Measurements from ENCODE around the gene SCTR. TPM values are rescaled to one million over a fixed set of nuclear protein-coding genes. Genes with fewer than 3 reads are reported as not detected.

Gene SCTR
- total and polyA plus RNA-seq, 2 of the 13 experiments (the other 11 are each of a cell fraction or from before 2014, with no cell fraction given), result not detected

- TF ChIP-seq ZNF784 (CRISPR knock-in tag; IDR thresholded peaks at IDR 0.05; ENCODE audit: borderline replicate concordance) (0 out of 2 replicates have a peak, but pooled peaks have one; percentile 59), NR0B2 (CRISPR knock-in tag; IDR thresholded peaks at IDR 0.05) (no peak; the same call in 1 of the 2 replicates), BCL6 (CRISPR knock-in tag; IDR thresholded peaks at IDR 0.05) (peak; percentile 15; the same call in 1 of the 2 replicates), ZNF501 (CRISPR knock-in tag; IDR thresholded peaks at IDR 0.05) (peak; percentile 81; the same call in 1 of the 2 replicates), ZNF446 (CRISPR knock-in tag; IDR thresholded peaks at IDR 0.05) (peak; percentile 47; the same call in 1 of the 2 replicates), ZFX (CRISPR knock-in tag; IDR thresholded peaks at IDR 0.05; ENCODE audit: low read depth) (peak; percentile 89), ZNF263 (CRISPR knock-in tag; IDR thresholded peaks at IDR 0.05) (peak; percentile 4; the same call in 1 of the 2 replicates), CENPX (CRISPR knock-in tag; IDR thresholded peaks at IDR 0.05) (no peak), RFX3 (CRISPR knock-in tag; IDR thresholded peaks at IDR 0.05) (no peak), SAP130 (CRISPR knock-in tag; IDR thresholded peaks at IDR 0.05; ENCODE audit: low read depth) (peak; percentile 85), CEBPB (IDR thresholded peaks at IDR 0.05; ENCODE audit: borderline replicate concordance, low read depth, low read length) (no peak), PHF5A (CRISPR knock-in tag; IDR thresholded peaks at IDR 0.05; ENCODE audit: low read depth, unreplicated experiment) (no peak), TFDP2 (CRISPR knock-in tag; IDR thresholded peaks at IDR 0.05) (peak; percentile 60; the same call in 1 of the 2 replicates), SIX1 (CRISPR knock-in tag; IDR thresholded peaks at IDR 0.05; ENCODE audit: borderline replicate concordance) (peak; percentile 78; the same call in 1 of the 2 replicates), ZNF512 (CRISPR knock-in tag; IDR thresholded peaks at IDR 0.05) (no peak), SP4 (CRISPR knock-in tag; IDR thresholded peaks at IDR 0.05) (0 out of 2 replicates have a peak, but pooled peaks have one; percentile 18), ZNF557 (CRISPR knock-in tag; IDR thresholded peaks at IDR 0.05) (no peak), ZNF350 (CRISPR knock-in tag; IDR thresholded peaks at IDR 0.05; ENCODE audit: borderline replicate concordance, low read depth) (peak; percentile 86), ZNF460 (CRISPR knock-in tag; IDR thresholded peaks at IDR 0.05; ENCODE audit: borderline replicate concordance) (no peak), AHR (CRISPR knock-in tag; IDR thresholded peaks at IDR 0.05) (peak; percentile 59; the same call in 1 of the 2 replicates), KMT2A (CRISPR knock-in tag; IDR thresholded peaks at IDR 0.05) (peak; percentile 34; the same call in 1 of the 2 replicates), MIXL1 (CRISPR knock-in tag; IDR thresholded peaks at IDR 0.05) (peak; percentile 41; the same call in 1 of the 2 replicates), ATM (IDR thresholded peaks at IDR 0.05; ENCODE audit: borderline replicate concordance) (no peak), SP2 (CRISPR knock-in tag; IDR thresholded peaks at IDR 0.05) (no peak), ZNF282 (IDR thresholded peaks at IDR 0.05; ENCODE audit: partially characterized antibody) (no peak), TARDBP (CRISPR knock-in tag; IDR thresholded peaks at IDR 0.05) (0 out of 2 replicates have a peak, but pooled peaks have one; percentile 37), ZNF615 (CRISPR knock-in tag; IDR thresholded peaks at IDR 0.05; ENCODE audit: borderline replicate concordance) (no peak), ZNF205 (CRISPR knock-in tag; IDR thresholded peaks at IDR 0.05) (no peak)
Measured at GRCh38 chr2:119487434-119488244, 36.6 kb downstream of the SCTR start (continued).
